Smooth muscle cell (in vitro differentiated cells): ENCODE measurements around the gene UGT1A5. TPM values are rescaled to one million over a fixed set of nuclear protein-coding genes. Genes with fewer than 3 reads are reported as not detected.

Experiments used
- DNase-seq: peaks from one replicate; lab custom pipeline; 2025; ENCODE audit not compliant: unreplicated experiment; lab: John Stamatoyannopoulos, UW
- H2AFZ ChIP-seq: fragments of 200-600 bp; sonication (generic); 2 replicates; pipeline ENCODE4 v1.6.0; 2016; ENCODE audit warnings: antibody characterized with exemption, low read depth, mild to moderate bottlenecking
- H3F3A ChIP-seq: fragments of 200-600 bp; sonication (generic); 2 replicates; pipeline ENCODE4 v1.6.0; 2017; ENCODE audit warnings: antibody characterized with exemption, low read depth
- H3K27ac ChIP-seq: fragments of 200-600 bp; sonication (generic); 2 replicates; pipeline ENCODE4 v1.5.1; 2016; ENCODE audit warnings: low read depth, mild to moderate bottlenecking
- H3K27me3 ChIP-seq: fragments of 200-600 bp; sonication (generic); 2 replicates; pipeline ENCODE4 v1.6.1; 2016; ENCODE audit warnings: low read depth, mild to moderate bottlenecking
- H3K36me3 ChIP-seq: fragments of 200-600 bp; sonication (generic); 2 replicates; pipeline ENCODE4 v1.5.1; 2016; ENCODE audit warnings: low read depth
- H3K4me1 ChIP-seq: fragments of 200-600 bp; sonication (generic); 2 replicates; pipeline ENCODE4 v1.5.1; 2016; ENCODE audit warnings: low read depth
- H3K4me2 ChIP-seq: fragments of 200-600 bp; sonication (generic); 2 replicates; pipeline ENCODE4 v1.6.0; 2016; ENCODE audit warnings: mild to moderate bottlenecking
- H3K4me3 ChIP-seq: fragments of 200-600 bp; sonication (generic); 2 replicates; pipeline ENCODE4 v1.5.1; 2016; ENCODE audit warnings: mild to moderate bottlenecking
- H3K79me2 ChIP-seq: fragments of 200-600 bp; sonication (generic); 2 replicates; pipeline ENCODE4 v1.6.0; 2016; ENCODE audit warnings: low read depth, mild to moderate bottlenecking
- H3K9ac ChIP-seq: fragments of 200-600 bp; sonication (generic); 2 replicates; pipeline ENCODE4 v1.6.0; 2016; ENCODE audit warnings: low read depth
- H3K9me3 ChIP-seq: fragments of 200-600 bp; sonication (generic); replicated peaks from 2 replicates; pipeline ENCODE4 v1.5.1; 2016; ENCODE audit warnings: low read depth
- H4K20me1 ChIP-seq: fragments of 200-600 bp; sonication (generic); 2 replicates; pipeline ENCODE4 v1.6.0; 2016; ENCODE audit warnings: low read depth
- CTCF ChIP-seq: fragments of 200-600 bp; sonication (generic); IDR thresholded peaks from 2 replicates; pipeline ENCODE4 v1.5.1; 2017; ENCODE audit warnings: borderline replicate concordance, mild to moderate bottlenecking, antibody characterized with exemption; ENCODE audit not compliant: insufficient read depth, poor library complexity, severe bottlenecking
- WGBS: methylation state at CpG from one replicate; pipeline ENCODE4 v1.1.7; 2016; ENCODE audit warnings: low lambda C conversion rate; 5-methylcytosine and 5-hydroxymethylcytosine counted together
- polyA plus RNA-seq: library from polyadenylated mRNA; unstranded; fragments of >200 nt; fragmentation: Nextera tagmentation; extraction: Ambion mirVana; gene quantifications from 2 replicates; pipeline ENCODE4 v1.2.1, GENCODE V29; 2016
- total RNA-seq: library from RNA; depleted of rRNA; stranded (reverse); fragments of >200 nt; gene quantifications from 2 replicates; pipeline ENCODE4 v1.2.3, GENCODE V29; 2014

The UGT1A5 gene
- total and polyA plus RNA-seq, 2 experiments from 2014 or later: not detected

- DNase-seq: no peak
- no peak for TF ChIP-seq CTCF
- H4K20me1 ChIP-seq: no peaks in the 10 kb centered on the region
Observed at GRCh38 chr2:233689031-233689430, 23.7 kb upstream of the UGT1A5 start.

GRCh38 chr2:233689501-233689900 lies 23.2 kb upstream of the UGT1A5 start:
- Histone ChIP-seq H3K27ac (no peak overlapping the region), H3K4me1 (no peaks in the 10 kb centered on the region), H2AFZ (no peak overlapping the region), H4K20me1 (no peaks in the 10 kb centered on the region), H3K4me3 (no peak overlapping the region), H3K36me3 (no peaks in the 10 kb centered on the region), H3K27me3 (no peaks in the 10 kb centered on the region), H3K4me2 (no peak overlapping the region), H3K9ac (no peak overlapping the region), H3K9me3 (no peaks in the 10 kb centered on the region), H3K79me2 (no peaks in the 10 kb centered on the region), H3F3A (no peaks in the 10 kb centered on the region)
- WGBS: 59% methylated on average over 3 of the region's 3 CpGs
- no peak for DNase-seq
- no peak for TF ChIP-seq CTCF

More at GRCh38 chr2:233689031-233689430, 23.7 kb upstream of the UGT1A5 start:
- Histone ChIP-seq H3K27me3 (no peaks in the 10 kb centered on the region), H3K4me3 (no peak overlapping the region), H3K9me3 (no peaks in the 10 kb centered on the region), H3K4me2 (no peak overlapping the region), H3K9ac (no peak overlapping the region), H3K27ac (no peak overlapping the region), H3K79me2 (no peaks in the 10 kb centered on the region), H3K36me3 (no peaks in the 10 kb centered on the region), H3F3A (no peaks in the 10 kb centered on the region), H3K4me1 (no peaks in the 10 kb centered on the region), H2AFZ (no peak overlapping the region)

GRCh38 chr2:233690444-233690843 lies 22.3 kb upstream of the UGT1A5 start:
- H3K4me1 ChIP-seq: no peaks in the 10 kb centered on the region
- H3K9me3 ChIP-seq: no peaks in the 10 kb centered on the region
- H3K27me3 ChIP-seq: no peaks in the 10 kb centered on the region
- H3K79me2 ChIP-seq: no peaks in the 10 kb centered on the region
- H3K27ac ChIP-seq: no peak overlapping the region
- no peak overlapping the region for H3K9ac ChIP-seq
- H3K4me3 ChIP-seq: no peak overlapping the region
- H2AFZ ChIP-seq: no peak overlapping the region
- DNase-seq: no peak
- no peak for TF ChIP-seq CTCF
- 87% methylated on average over 4 of the region's 4 CpGs for WGBS
- H3K36me3 ChIP-seq: no peaks in the 10 kb centered on the region
- no peak overlapping the region for H3K4me2 ChIP-seq
- no peaks in the 10 kb centered on the region for H4K20me1 ChIP-seq
- H3F3A ChIP-seq: no peaks in the 10 kb centered on the region

- H3K4me2 ChIP-seq: no peak overlapping the region
- no peak overlapping the region for H3K27ac ChIP-seq
- no peaks in the 10 kb centered on the region for H3F3A ChIP-seq
- no peaks in the 10 kb centered on the region for H3K4me1 ChIP-seq
- H3K9me3 ChIP-seq: no peaks in the 10 kb centered on the region
- no peaks in the 10 kb centered on the region for H3K79me2 ChIP-seq
- TF ChIP-seq CTCF: no peak
- no peak overlapping the region for H3K9ac ChIP-seq
- H3K4me3 ChIP-seq: no peak overlapping the region
- no peak overlapping the region for H2AFZ ChIP-seq
- H3K27me3 ChIP-seq: no peaks in the 10 kb centered on the region
- 88% methylated on average over 11 of the region's 11 CpGs for WGBS
- DNase-seq: no peak
- no peaks in the 10 kb centered on the region for H3K36me3 ChIP-seq
- H4K20me1 ChIP-seq: no peaks in the 10 kb centered on the region
Observed at GRCh38 chr2:233691443-233692433, 21.0 kb upstream of the UGT1A5 start.
